Neuronal stem cell (in vitro differentiated cells): ENCODE measurements around the gene ST3GAL2.
A peak's percentile ranks its signal among the peaks of the same experiment; 100 is the strongest.
"Not testable (repeated sequence)": the region's sequence is repeated elsewhere in the genome, so short reads cannot be mapped to it uniquely, and the experiment has no call there.

Experiments
- DNase-seq: peaks from one replicate; pipeline ENCODE4 v3.0.0-alpha.2; 2013; ENCODE audit warnings: low spot score
- H2AFZ ChIP-seq: one replicate; pipeline ENCODE4 v1.6.1; 2013; ENCODE audit warnings: mild to moderate bottlenecking, low read length, inconsistent platforms
- H2AK5ac ChIP-seq: 2 replicates; pipeline ENCODE4 v1.6.1; 2013; ENCODE audit warnings: low read depth, mild to moderate bottlenecking, inconsistent platforms, low read length, moderate library complexity, mixed read lengths
- H2BK120ac ChIP-seq: 2 replicates; pipeline ENCODE4 v1.6.1; 2013; ENCODE audit warnings: low read depth, mild to moderate bottlenecking, inconsistent platforms, low read length, moderate library complexity, mixed read lengths
- H2BK12ac ChIP-seq: one replicate; pipeline ENCODE4 v1.6.1; 2013; ENCODE audit warnings: low read length, inconsistent platforms
- H2BK15ac ChIP-seq: 2 replicates; pipeline ENCODE4 v1.6.1; 2013; ENCODE audit warnings: mild to moderate bottlenecking, low read length, inconsistent platforms, mixed read lengths
- H2BK5ac ChIP-seq: one replicate; pipeline ENCODE4 v1.6.1; 2013; ENCODE audit warnings: inconsistent platforms, mild to moderate bottlenecking, low read length, moderate library complexity
- H3K14ac ChIP-seq: one replicate; pipeline ENCODE4 v1.6.1; 2013; ENCODE audit warnings: low read length, inconsistent platforms
- H3K18ac ChIP-seq: 2 replicates; pipeline ENCODE4 v1.6.1; 2013; ENCODE audit warnings: low read length, inconsistent platforms
- H3K23ac ChIP-seq: 2 replicates; pipeline ENCODE4 v1.6.1; 2013; ENCODE audit warnings: low read depth, mild to moderate bottlenecking, mixed read lengths, low read length, inconsistent platforms; ENCODE audit not compliant: poor library complexity
- H3K27ac ChIP-seq: replicated peaks from 3 replicates; pipeline ENCODE4 v1.5.1; 2013; ENCODE audit warnings: low read length, inconsistent platforms
- H3K27me3 ChIP-seq, 3 experiments: 2 replicates each; pipeline ENCODE4 v1.6.1; 2013; ENCODE audit warnings: low read length in 3 of 3, mild to moderate bottlenecking in 2 of 3, inconsistent platforms in 1 of 3, low read depth in 1 of 3, mixed read lengths in 1 of 3, moderate library complexity in 1 of 3; ENCODE audit not compliant: control insufficient read depth in 3 of 3, insufficient read depth in 3 of 3
- H3K36me3 ChIP-seq, 2 donors: replicated peaks in 1 of 2; 2 replicates each; pipeline ENCODE4 v1.6.1; 2013; ENCODE audit warnings: low read length in 2 of 2; ENCODE audit not compliant: control insufficient read depth in 2 of 2, insufficient read depth in 2 of 2
- H3K4ac ChIP-seq: 2 replicates; pipeline ENCODE4 v1.6.1; 2013; ENCODE audit warnings: inconsistent platforms, mild to moderate bottlenecking, low read length, moderate library complexity
- H3K4me1 ChIP-seq, 2 donors: 1 replicate in 1 of 2; 2 replicates in 1 of 2; pipeline ENCODE4 v1.6.1; 2013; ENCODE audit warnings: low read length in 2 of 2, low read depth in 1 of 2; ENCODE audit not compliant: control insufficient read depth in 2 of 2, insufficient read depth in 1 of 2
- H3K4me2 ChIP-seq: one replicate; pipeline ENCODE4 v1.6.1; 2013; ENCODE audit warnings: mild to moderate bottlenecking, low read length, inconsistent platforms; ENCODE audit not compliant: insufficient read depth, poor library complexity, severe bottlenecking
- H3K4me3 ChIP-seq, 2 donors: 2 replicates each; pipeline ENCODE4 v1.5.1; 2013; ENCODE audit warnings: low read length in 2 of 2, mild to moderate bottlenecking in 2 of 2, inconsistent platforms in 1 of 2, moderate library complexity in 1 of 2
- H3K79me1 ChIP-seq: one replicate; pipeline ENCODE4 v1.6.1; 2013; ENCODE audit warnings: low read depth, mild to moderate bottlenecking, inconsistent platforms, low read length, moderate library complexity
- H3K9ac ChIP-seq: one replicate; pipeline ENCODE4 v1.6.1; 2013; ENCODE audit warnings: mild to moderate bottlenecking, low read depth, low read length, inconsistent platforms; ENCODE audit not compliant: poor library complexity
- H3K9me3 ChIP-seq, 2 donors: replicated peaks in 1 of 2; 2 replicates each; pipeline versions ENCODE3 to v1.6.1; 2013; ENCODE audit warnings: low read length in 2 of 2, mild to moderate bottlenecking in 2 of 2, inconsistent platforms in 1 of 2, low read depth in 1 of 2, mixed read lengths in 1 of 2, moderate library complexity in 1 of 2; ENCODE audit not compliant: control insufficient read depth in 2 of 2, insufficient read depth in 1 of 2
- H4K8ac ChIP-seq: one replicate; pipeline ENCODE4 v1.6.1; 2013; ENCODE audit warnings: low read depth, mild to moderate bottlenecking, inconsistent platforms, low read length, moderate library complexity
- H4K91ac ChIP-seq: one replicate; pipeline ENCODE4 v1.6.1; 2013; ENCODE audit warnings: low read length, low read depth, mild to moderate bottlenecking, inconsistent platforms; ENCODE audit not compliant: poor library complexity
- WGBS, 2 donors: extraction: QIAGEN DNeasy Blood & Tissue Kit; methylation state at CpG; one replicate each; pipeline ENCODE4 v1.1.7; 2013; ENCODE audit warnings: missing lambda C conversion rate in 2 of 2, mixed read lengths in 1 of 2; ENCODE audit not compliant: insufficient read length in 2 of 2, insufficient replicate concordance in 1 of 2; ENCODE audit errors: extremely low coverage in 2 of 2; 5-methylcytosine and 5-hydroxymethylcytosine counted together

The ST3GAL2 gene

DNA sequence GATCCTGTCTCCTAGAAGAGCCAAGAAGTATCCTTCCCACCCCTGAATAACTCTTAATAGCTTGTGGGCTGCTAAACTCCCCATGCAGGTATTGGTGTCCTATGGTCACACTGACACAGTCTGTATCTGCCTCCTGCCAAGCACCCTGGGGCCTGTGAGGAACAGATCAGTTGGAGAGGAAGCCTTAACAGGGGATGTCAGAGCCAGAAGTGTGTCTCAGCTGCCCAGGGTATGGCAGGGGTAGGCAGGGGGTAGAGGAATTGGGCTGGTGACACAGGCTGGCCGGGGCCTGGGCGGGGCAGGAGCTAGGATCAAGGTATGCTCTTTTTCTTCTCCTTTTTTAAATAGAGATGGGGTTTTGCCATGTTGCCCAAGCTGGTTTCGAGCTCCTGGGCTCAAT lies 47.5 kb downstream of the ST3GAL2 start:
- H3K79me1 ChIP-seq: no peaks in the 10 kb centered on the region
- no CpG with 5 or more reads among the region's 3 CpGs for WGBS, 2 donors

GRCh38 chr16:70390774-70391173 lies 48.1 kb downstream of the ST3GAL2 start:
- Histone ChIP-seq H4K91ac (no peak overlapping the region), H2AFZ (no peak overlapping the region), H2BK120ac (no peak overlapping the region), H3K79me1 (no peaks in the 10 kb centered on the region), H3K14ac (no peak overlapping the region), H2BK15ac (no peak overlapping the region), H3K4me3 (no peak overlapping the region), H3K4me2 (no peak overlapping the region), H2BK5ac (no peak overlapping the region), H2AK5ac (no peak overlapping the region), H3K18ac (no peak overlapping the region), H3K4me1 (peaks cover 0 to 3% of the 10 kb centered on the region in 2 donors), H3K9me3 (peaks cover 0 to 2% of the 10 kb centered on the region in 2 donors), H3K4ac (no peak overlapping the region), H3K9ac (no peak overlapping the region), H2BK12ac (no peak overlapping the region), H3K27me3 (no peaks in the 10 kb centered on the region), H3K27ac (no peak overlapping the region), H3K36me3 (peaks cover 15 to 88% of the 10 kb centered on the region in 2 donors), H4K8ac (no peak overlapping the region), H3K23ac (no peak overlapping the region)
- no CpG with 5 or more reads among the region's 5 CpGs for WGBS, 2 donors
- DNase-seq: no peak

More for the DNA sequence above, 47.5 kb downstream of the ST3GAL2 start:
- no peak overlapping the region for H4K8ac ChIP-seq
- no peak overlapping the region for H3K27ac ChIP-seq
- no peak overlapping the region for H2BK12ac ChIP-seq
- H3K14ac ChIP-seq: no peak overlapping the region
- no peaks in the 10 kb centered on the region for H3K27me3 ChIP-seq
- no peak overlapping the region for H3K4ac ChIP-seq
- no peak overlapping the region for H2BK120ac ChIP-seq
- H3K36me3 ChIP-seq: peaks cover 17 to 88% of the 10 kb centered on the region in 2 donors
- H3K9me3 ChIP-seq: peaks cover 0 to 2% of the 10 kb centered on the region in 2 donors
- no peak overlapping the region for H3K4me3 ChIP-seq
- H4K91ac ChIP-seq: no peak overlapping the region
- H3K23ac ChIP-seq: no peak overlapping the region
- H2AK5ac ChIP-seq: no peak overlapping the region
- no peak overlapping the region for H3K18ac ChIP-seq
- H2BK15ac ChIP-seq: no peak overlapping the region
- no peak for DNase-seq
- H3K4me2 ChIP-seq: no peak overlapping the region
- H2BK5ac ChIP-seq: no peak overlapping the region
- peaks cover 0 to 3% of the 10 kb centered on the region in 2 donors for H3K4me1 ChIP-seq
- no peak overlapping the region for H3K9ac ChIP-seq
- H2AFZ ChIP-seq: no peak overlapping the region

GRCh38 chr16:70388006-70388680 lies 50.8 kb downstream of the ST3GAL2 start:
- no peak overlapping the region for H3K14ac ChIP-seq
- no peak overlapping the region for H3K18ac ChIP-seq
- H2BK120ac ChIP-seq: no peak overlapping the region
- peaks cover 9 to 83% of the 10 kb centered on the region in 2 donors for H3K36me3 ChIP-seq
- no peaks in the 10 kb centered on the region for H3K27me3 ChIP-seq
- H3K9ac ChIP-seq: peak overlapping the region; percentile 54
- no peaks in the 10 kb centered on the region for H3K4me1 ChIP-seq
- no peak overlapping the region for H3K27ac ChIP-seq
- no peak overlapping the region for H3K4me2 ChIP-seq
- no peak overlapping the region for H2BK12ac ChIP-seq
- no peaks in the 10 kb centered on the region for H3K79me1 ChIP-seq
- H2AFZ ChIP-seq: no peak overlapping the region
- WGBS, 2 donors: no CpG with 5 or more reads among the region's 19 CpGs
- no peak overlapping the region for H4K91ac ChIP-seq
- no peak overlapping the region for H2AK5ac ChIP-seq
- H2BK5ac ChIP-seq: no peak overlapping the region
- H3K23ac ChIP-seq: no peak overlapping the region
- no peak overlapping the region for H4K8ac ChIP-seq
- H2BK15ac ChIP-seq: no peak overlapping the region
- DNase-seq: no peak
- H3K4me3 ChIP-seq: no peak overlapping the region
- H3K4ac ChIP-seq: no peak overlapping the region
- H3K9me3 ChIP-seq: peaks cover 0 to 2% of the 10 kb centered on the region in 2 donors

DNA sequence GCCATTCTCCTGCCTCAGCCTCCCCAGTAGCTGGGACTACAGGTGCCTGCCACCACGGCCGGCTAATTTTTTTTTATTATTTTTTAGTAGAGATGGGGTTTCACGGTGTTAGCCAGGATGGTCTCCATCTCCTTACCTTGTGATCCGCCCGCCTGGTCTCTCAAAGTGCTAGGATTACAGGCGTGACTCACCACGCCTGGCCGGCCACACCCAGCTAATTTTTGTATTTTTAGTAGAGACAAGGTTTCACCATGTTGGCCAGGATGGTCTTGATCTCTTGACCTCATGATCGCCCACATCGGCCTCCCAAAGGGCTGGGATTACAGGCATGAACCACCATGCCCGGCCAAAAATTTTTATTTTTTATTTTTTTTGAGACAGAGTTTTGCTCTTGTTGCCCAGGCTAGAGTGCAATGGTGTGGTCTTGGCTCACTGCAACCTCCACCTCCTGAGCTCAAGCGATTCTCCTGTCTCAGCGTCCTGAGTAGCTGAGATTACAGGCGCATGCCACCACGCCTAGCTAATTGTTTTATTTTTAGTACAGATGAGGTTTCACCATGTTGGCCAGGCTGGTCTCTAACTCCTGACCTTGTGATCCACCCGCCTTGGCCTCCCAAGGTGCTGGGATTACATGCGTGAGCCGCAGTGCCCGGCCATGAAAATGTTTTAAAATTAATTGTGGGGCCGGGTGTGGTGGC lies 52.5 kb downstream of the ST3GAL2 start:
- H2BK5ac ChIP-seq, H4K8ac ChIP-seq, H3K4me1 ChIP-seq, H3K4ac ChIP-seq, H2AK5ac ChIP-seq, H3K23ac ChIP-seq, H2BK120ac ChIP-seq, H3K18ac ChIP-seq, H3K9ac ChIP-seq, H3K14ac ChIP-seq, H3K4me2 ChIP-seq, H2AFZ ChIP-seq, H3K4me3 ChIP-seq, H3K79me1 ChIP-seq, H2BK12ac ChIP-seq, H3K27ac ChIP-seq, H4K91ac ChIP-seq, H3K27me3 ChIP-seq, DNase-seq, H2BK15ac ChIP-seq, H3K9me3 ChIP-seq: not testable (repeated sequence)
- no CpG with 5 or more reads among the region's 20 CpGs for WGBS, 2 donors
- H3K36me3 ChIP-seq: peaks cover 14 to 79% of the 10 kb centered on the region in 2 donors
